DMS153 (cell line): ENCODE data around the gene NXPE1.

Experiments used
- DNase-seq: peaks from one replicate; lab custom pipeline; 2025; lab: John Stamatoyannopoulos, UW

The NXPE1 gene

GRCh38 chr11:114562166-114562916 is 2.7 kb upstream of the NXPE1 start:
- DNase-seq = no peak

DNA sequence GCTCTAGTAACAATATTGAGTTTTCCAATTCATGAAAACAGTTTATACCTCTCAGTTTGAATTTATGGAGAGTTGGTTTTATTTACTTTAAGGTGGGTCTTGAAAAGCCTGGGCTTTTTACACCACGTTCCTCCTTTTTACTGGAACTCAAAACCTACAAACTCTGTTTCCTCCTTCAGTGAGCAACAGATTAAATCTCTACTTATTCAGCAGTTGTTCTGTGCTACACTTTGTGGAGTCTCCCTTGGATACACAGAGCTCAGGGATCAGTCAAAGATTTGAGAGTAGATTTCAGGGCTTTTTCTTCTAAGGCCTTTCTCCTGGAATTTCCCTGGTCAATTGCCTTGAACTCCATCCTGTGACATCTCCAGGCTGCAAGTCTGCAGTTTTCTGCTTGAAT is 3.5 kb downstream of the NXPE1 start:
- no peak for DNase-seq

- DNase-seq = no peak
Observed at GRCh38 chr11:114553642-114554041, 6.0 kb downstream of the NXPE1 start.

DNA sequence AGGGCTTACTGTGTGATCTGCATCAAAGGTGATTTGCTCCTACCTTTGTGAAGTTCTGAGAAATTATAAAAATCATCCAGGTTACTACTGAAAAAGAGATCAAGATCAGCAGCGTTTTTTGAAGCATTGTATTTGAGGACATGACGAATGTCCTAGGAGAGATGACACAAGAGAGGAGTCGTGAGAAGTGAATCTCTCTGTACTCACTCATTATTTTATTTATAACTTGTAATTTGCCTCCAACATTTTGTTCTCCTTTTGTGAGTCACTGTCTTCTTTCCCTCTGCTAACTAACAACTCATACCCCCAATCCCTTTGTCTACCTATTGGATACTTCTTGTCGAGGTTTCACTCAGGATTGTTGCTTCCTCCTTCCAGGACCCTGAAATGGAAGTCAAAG is 8.6 kb downstream of the NXPE1 start:
- DNase-seq = no peak

DNA sequence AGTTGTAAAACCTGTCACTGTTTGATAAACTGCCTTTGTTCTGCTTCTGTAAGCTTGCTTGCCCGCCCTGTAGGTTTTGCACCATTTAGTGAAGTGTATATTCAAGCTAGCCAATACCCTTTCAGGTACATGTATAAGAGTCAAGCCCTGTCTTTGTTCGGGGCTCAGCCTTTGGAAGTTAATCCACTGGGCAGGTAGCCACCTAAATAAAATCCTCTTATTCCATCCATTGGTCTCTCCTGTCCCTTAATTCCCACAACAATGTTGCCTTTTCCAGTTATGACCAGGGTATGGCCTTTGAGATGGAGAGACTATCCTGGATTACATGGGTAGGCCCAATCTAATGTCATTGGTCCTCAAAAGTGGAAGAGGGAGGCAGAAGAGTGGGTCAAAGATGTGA is 34.0 kb downstream of the NXPE1 start:
- no peak for DNase-seq

DNA sequence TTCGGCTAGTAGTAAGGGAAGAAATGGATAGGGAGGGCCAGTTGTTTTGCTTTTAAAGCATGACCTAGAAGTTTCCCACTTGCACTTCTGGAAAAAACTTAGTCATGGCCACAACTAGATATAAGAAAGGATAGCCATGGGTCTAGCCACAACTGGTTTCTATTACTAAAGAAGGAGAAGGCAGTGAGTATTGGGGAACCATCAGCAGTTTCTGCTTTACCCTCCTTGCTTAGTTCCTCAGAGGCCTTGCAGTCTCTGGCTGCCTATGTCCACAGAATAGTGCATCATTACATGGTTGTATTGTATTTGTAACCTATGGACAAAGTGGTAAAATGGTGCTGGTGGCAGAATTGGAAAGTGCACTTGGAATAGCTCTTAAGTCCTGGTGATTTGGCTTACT is 35.6 kb downstream of the NXPE1 start:
- DNase-seq = no peak

DNA sequence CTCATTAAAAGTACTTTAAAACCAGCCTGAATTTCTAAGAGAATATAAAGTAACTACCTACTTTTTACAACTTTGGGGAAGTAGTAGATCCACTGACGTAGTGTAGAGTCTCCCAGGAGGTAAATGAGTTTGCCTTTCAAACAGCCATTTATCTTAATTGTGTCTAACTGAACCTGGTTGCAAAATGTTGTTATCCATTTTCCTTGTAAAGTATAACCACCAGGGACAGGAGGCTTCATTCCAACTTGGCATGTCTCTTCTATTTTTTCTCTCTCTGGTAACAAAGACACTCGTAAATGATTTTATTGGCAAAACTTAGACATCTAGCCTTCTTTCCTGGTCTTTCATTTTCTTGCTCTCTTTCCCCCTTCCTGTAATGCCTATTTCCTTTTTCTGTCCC is 36.9 kb downstream of the NXPE1 start:
- DNase-seq = no peak

GRCh38 chr11:114511538-114511937 is 48.1 kb downstream of the NXPE1 start:
- DNase-seq = no peak

- no peak for DNase-seq
Observed at GRCh38 chr11:114511079-114511478, 48.6 kb downstream of the NXPE1 start.

- DNase-seq = no peak
Observed at GRCh38 chr11:114501901-114502300, 57.8 kb downstream of the NXPE1 start.

GRCh38 chr11:114499756-114500155 is 59.9 kb downstream of the NXPE1 start:
- no peak for DNase-seq

GRCh38 chr11:114496915-114497314 is 62.8 kb downstream of the NXPE1 start:
- no peak for DNase-seq

DNA sequence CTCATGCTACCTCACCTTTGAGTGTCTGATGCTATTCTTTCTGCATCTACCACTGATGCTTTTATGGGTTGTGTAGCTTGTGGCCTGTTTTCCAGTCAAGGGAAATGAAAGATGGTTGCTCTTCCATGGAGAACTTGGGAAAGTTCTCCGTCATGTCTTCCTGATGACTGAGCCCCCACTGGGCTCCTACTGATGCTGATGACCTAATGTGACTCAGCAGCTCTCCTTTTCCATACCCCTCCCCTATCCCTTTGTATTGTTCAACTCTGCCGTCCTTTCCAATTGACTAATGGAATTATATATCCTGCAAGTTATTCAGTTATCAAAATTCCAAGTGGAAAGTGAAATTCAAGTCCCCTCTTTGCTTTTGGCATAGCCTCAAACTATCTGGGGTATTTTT is 75.8 kb downstream of the NXPE1 start:
- no peak for DNase-seq

DNA sequence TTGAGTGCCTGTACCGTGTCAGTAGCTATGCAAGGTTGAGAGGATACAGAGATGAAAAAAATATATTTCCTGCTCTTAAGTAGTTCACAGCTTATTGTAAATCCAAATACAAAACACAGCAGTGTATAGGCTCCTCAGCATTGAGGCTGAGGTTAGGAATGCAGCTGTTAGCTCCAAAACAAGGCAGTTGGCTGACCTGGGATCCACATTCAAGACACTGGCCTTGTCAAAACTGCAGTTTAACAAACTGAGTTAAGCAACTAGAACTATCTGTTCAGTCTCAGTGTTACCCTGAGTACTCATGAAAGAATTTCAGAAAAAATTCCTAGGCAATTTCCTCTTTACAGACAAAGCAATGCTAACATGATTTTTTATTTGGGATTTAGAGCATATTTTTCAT is 77.6 kb downstream of the NXPE1 start:
- DNase-seq = no peak

DNA sequence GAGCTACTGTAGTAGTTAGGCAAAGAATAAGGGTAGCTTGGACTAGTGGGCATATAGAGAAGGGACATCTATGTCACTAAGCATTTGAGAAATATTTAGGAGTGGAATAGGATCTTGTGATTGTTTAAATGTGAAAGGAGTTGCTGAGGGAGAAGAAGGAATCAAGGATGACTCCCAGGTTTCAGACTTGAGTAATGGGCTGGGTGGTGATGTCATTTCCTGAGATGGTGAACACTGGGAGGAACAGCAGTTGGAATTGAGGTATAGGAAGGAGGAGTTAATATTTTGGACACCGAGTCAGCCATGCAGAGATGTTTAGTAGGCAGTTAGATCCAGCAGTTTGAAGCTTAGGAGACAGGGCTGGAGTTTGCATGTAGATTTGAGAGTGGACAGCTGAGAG is 80.3 kb downstream of the NXPE1 start:
- DNase-seq = no peak

DNA sequence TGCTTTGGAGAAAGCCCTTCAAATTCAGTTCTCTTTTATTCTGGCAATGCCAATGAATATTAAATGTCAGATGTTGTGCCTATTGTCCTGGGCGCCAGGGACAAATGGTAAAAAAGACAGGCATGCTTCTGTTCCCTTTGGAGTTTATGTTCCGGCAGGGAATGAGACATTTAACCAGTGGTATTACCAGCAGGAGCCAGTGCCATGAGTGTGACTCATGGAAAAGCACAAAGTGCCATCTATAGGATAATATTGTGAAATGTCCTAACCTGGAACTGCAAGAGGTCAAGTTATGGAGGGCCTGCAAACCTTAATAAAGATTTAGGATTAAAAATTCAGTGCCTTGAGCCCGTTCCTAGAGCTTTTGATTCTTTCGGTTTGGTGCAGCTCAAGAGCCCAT is 80.9 kb downstream of the NXPE1 start:
- DNase-seq = no peak

DNA sequence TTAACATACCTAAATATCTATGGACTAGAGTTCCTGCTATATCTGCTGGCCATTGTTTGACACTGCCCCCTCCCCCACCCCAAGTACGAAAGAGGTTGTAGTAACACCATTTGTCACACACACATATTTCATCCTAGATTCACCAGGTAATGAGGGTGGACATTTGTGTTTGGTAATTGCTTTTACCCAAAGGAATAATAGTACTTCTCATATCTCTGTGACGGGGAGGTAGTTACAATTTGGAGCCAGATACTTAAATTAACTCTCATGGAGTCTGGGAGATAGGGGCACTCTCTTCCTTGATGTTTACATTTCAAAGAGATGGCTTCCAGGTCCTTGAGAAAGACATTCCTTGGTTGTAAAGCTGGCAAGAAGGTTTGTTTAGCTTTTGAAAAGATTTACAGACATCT is 81.7 kb downstream of the NXPE1 start:
- no peak for DNase-seq

- no peak for DNase-seq
Observed at GRCh38 chr11:114472661-114473060, 87.0 kb downstream of the NXPE1 start.
